GDM1 (cell line): Measurements from ENCODE around the gene SMPD3.

ENCODE experiments used
- DNase-seq: peaks from one replicate; lab custom pipeline; 2025; lab: John Stamatoyannopoulos, UW

The SMPD3 gene

DNA sequence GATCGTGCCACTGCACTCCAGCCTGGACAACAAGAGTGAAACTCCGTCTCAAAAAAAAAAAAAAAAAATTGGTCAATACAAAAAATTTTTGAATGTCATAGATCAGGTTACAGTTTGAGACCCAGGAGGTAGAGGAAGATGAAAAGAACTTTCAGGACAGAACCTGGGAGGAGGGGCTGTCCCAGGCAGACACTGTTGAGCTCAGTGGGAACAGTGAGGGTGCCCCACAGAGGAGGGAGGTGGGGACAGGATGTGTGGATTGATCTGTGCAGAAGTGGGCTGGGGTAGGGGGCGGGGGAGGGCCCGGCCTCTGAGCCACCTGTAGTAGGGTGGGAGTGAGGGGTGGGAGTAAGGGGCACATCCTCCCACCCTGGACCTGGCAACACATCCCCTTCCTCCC lies 79.1 kb downstream of the SMPD3 start:
- no peak for DNase-seq

DNA sequence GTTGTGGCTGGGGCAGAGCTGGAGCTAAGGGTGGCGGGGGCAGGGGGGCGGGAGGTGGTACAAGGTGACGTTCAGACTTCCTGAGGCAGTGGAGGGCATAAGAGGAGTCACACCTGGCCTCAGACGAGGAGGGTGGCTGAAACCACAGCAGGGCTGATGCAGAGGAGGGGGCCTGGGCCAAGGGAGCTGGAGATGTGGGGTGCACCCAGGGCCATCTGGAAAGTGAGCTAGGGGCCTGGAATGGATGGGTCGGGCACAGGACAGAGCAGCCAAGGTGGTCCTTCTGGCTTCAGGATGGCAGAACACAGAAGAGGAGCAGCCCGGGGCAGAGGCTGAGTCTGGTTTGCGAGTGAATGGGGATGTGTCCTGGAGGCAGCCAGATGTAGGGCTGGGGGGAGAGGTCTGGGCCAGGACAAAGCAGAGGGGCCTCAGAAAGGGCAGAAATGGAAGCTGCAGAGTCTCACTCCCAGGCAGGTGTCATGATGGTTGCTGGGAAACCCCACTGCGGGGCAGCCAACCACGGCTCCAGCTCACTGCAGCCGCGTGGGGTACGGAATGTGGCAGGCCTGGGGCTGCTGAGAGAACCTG lies 79.9 kb downstream of the SMPD3 start:
- DNase-seq: no peak

DNA sequence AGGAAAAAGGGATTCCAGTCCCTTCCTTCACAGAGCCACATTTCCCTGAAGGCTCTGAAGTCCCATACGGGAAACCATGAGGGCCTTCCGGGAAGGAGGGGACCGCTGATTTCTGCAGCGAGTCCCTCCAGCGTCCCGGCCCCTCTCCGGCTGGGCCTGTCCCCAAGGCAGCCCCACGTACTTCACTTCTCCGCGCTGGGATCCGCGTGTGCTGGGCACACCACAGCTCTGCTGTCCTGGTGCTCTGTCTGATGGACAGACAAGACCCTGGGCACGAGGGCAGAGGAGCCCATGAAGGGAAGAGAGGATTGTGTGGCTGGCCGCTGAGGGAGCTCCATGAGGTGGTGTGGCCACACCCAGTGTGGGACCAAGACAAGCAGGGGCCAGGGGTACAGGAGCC lies 80.4 kb downstream of the SMPD3 start:
- DNase-seq: no peak

DNA sequence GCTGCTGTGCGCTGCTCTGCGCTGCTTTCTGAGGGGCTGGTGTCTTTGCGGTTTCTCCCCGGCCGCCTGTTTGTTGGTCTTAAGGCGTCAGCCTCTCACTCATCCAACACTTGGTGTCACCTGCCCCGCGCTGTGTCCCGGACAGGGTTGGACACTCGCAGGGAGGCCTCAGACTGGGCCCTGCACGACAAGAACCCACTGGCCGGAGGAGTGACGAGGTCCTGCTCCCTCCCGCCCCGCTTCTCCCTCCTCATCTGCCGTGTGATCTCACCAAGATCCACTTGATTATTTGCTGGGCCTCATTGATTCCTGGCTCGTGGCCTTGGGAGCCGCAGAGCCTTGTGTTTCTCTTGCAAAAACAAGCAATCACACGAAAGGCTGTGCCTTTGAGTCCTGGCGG lies 80.9 kb downstream of the SMPD3 start:
- DNase-seq: no peak

DNA sequence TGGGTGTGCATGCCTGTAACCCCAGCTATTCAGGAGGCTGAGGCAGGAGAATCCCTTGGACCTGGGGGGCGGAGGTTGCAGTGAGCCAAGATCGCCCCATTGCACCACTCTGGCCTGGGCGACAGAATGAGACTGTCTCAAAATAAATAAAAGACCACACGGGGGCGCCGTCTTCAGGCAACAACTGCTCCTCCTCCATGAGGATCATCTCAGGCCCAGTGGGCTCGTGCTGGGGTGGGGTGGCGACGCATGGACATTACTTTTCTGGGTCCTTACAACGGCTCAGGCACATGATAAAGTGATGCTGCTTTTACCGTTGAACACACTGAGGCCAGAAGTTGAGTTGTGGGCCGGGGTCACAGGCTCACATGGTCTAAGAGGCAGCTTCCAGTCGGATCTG lies 81.3 kb downstream of the SMPD3 start:
- no peak for DNase-seq

DNA sequence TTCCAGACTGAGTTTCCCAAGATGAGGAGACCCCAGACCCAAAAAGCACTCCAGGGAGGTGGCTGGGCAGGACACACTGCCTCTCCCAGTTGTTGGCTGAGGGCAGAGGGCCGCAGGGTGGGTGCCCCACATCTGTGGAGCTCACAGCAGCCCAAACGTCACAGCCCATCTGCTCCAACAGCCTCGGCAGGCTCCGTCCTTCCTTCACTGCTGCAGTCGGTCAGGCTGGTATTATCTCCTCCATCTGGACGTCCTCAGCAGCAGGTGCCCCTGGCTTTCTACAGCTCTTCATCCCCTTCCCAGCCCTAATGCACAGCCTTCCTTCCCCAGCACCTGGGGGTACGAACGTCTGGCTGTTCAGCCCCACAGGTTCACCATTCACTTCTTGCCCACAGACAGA lies 82.2 kb downstream of the SMPD3 start:
- DNase-seq: no peak

DNA sequence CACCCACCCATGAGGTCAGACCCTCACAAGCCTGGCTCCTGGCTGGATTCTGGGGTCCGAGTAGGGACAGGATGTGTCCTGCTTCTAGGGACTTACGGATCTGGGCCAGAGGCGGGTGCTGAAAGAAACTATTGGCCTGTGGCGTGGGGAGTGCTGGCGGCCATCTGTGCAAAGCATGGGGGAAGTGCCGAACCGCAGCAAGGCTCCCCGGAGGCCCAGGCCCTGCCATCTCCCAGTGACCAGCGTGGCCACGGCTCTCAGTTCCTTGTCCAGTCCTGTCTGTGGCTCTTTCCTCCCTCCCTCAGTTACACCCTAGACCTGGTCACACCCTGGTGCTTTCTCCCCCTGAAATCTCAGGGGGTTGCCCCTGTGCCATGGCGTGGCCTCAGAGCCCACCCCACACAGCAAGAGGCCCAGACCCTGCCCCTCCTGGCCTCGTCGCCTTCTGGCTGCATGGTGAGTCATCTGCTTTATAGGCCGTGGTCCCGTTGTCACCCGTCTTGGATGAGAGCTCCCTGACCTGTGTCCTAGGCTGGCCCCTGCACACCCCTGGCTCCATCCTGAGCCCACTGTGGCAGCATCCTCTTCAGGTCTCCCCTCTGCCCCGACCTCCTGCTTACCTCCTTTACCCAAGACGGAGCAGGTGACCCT lies 83.0 kb downstream of the SMPD3 start:
- DNase-seq: no peak

DNA sequence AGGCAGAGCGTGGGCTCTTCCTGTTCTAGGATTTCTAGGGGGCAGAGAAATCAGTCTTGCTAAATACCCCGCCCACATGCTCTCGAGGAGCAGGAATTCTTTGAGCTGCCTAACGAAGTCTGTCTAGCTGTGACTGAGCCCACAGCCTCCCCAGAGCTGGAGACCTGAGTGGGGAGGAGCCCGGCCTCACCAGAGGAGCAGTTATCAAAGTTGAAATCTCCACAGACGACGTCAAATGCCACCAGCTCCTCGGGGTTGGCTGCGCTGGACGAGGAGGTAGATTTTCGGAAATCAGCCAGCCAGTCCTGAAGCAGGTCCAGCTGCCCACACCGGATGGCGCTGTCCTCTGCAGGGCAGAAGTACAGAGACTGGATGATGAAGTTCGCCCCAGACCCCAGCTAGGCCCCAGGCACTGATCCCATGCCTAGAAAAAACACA lies 83.7 kb downstream of the SMPD3 start:
- DNase-seq: no peak

DNA sequence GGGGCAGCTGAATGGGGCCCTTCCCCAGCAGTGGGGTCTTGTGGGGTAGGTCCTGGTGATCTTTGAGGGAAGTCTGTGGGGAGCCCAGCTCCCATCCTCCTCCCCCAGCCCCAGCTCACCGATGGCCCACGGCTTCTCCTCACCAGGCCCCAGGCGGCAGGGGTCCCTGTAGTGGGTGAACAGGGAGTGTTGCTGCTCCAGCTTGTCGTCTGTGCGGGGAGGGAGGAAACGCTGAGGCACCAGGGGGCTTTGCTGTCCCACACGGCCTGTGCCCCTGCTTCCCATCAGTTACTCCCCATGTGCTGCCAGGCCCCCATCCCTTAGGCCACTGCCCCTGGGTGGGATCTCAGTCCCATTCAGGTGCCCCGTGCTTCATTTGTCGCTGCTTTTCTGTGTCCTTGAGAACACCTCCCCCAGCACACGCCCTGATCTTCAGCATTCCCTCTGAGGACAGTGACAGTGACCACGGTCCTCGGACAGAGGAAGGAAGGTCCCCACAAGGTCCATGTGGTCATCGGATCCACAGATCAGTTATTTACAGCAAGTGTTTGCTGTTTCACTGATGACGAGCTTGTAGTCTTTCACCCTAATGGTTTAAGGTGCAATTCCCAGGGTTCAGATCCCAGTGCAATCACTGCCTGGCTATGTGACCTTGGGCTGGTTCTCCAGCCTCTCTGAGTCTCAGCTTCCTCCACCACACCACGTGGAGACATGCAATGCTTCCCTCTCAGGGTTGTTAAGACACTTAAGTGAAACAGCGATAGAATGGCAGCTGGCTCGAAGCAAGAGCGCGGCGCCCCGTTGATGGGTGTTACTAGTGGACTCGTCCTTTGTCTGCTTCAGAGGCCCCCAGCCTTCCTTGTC lies 84.4 kb downstream of the SMPD3 start:
- no peak for DNase-seq

DNA sequence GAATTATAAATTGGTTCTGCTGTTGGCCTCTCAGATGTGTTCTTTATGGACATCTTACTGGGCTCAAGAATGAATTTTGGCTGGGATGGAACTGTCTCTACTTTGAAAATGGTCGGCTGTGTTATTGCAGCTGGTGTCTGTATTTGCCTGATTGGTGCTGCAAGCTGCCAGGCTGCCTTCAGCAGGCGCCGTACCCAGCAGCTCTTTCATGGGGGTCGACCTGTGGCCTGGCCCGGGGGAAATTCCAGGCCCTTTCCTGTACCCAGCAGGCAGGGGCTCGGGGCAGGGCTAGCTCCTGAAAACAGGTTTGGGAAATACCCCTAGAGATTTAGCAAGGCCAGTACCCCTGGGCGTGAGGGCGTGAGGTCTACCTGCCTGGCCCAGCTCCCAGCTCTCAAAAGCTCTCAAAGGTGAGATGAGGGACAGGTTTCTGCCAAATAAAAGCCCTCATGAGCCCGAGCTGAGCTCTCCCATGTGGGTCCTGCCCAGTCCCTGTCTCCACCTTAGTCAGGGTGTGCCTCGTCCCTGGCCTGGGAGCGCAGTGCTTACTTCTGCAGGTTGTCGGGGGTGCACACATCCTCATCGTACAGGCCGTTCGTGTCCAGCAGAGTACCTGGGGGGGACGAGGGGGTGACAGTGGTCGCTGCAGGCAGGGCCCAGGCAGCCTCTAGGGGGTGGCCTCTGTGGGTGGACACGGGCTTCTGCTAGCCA lies 85.2 kb downstream of the SMPD3 start:
- DNase-seq: no peak

DNA sequence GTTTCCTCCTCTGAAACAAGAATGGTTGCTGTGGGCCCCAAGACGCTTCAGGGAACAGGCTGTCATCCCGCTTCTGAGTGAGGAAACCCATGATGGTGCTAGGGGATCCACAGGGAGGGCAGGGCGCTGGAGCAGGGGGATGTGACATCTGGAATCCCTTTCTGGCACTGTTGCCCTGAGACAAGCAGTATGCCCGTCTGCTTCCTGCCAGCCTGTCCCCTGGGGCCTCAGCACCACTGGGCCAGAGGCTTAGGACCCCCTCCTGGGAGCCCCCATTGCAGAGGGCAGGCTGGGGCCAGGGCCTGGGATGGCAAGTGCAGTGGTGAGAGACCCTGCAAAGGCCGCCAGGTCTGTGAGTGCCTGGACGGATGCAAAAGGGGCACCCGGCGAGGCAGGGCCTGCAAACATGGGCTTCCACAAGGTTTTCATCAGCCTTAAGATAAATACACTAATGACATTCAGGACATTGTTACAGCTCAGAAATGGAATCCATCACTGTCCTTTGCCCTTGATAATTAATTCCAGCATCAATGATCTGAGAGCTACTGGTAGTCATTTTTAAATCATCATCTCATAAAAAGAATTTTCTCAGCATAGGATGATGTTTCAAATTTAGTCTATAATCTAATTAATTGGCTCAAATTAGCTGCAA lies 85.9 kb downstream of the SMPD3 start:
- DNase-seq: no peak

DNA sequence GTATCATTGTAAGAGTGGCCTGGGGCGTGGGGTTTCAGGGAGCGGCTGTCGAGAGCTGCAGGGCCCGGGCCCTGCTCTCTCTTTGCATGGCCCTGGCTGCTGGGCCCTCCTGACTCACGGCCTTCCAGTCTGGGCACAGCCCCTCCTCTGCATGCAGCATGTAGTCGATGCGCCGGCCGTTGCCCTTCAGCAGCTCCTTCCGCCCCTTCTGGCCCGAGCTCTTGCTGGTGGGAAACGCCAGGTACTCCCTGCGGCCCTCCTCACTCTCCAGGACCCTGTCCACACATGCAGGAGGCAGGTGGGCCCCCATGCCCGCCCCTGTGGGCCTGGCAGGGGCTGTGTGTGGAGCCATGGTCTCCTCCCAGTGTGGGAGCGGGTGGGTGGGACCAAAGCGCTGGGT lies 86.8 kb downstream of the SMPD3 start:
- no peak for DNase-seq

DNA sequence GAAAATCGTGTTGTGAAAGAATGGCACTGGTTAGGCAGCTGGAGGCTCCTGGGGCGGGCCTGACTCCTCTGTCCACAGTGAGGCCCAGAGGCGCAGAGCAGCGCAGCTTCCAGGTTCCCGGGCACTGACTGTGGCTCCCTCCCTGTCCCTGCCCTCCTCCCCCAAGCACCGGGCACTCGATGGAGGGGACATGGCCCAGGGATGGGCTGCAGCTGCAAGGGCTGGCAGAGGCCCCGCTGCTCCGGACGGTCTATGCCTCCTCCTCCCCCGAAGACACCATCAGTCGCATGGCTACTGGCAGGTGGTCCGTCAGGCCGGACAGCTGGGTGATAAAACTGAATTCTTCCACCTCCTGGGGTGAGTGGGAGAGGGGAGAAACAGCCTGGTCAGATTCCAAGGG lies 87.4 kb downstream of the SMPD3 start:
- no peak for DNase-seq

DNA sequence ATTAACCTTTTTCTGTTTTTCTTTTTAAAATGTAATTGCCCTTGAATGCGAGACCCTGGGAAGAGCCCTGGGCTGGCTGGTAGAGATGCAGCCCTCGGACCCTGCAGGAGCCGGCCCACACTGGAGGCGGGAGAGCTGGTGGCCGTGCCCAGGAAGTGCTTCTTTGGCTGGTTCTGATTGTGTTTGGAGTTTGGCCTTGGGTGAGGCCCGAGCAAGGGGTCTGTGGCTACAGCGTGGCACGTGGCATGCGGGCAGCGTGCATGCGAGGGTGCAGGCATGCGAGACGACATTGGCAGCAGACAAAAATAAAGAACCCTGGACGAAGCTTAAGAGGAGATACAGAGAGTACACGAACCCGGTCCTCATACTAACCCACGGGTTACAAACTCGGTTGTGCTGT lies 87.8 kb downstream of the SMPD3 start:
- no peak for DNase-seq

DNA sequence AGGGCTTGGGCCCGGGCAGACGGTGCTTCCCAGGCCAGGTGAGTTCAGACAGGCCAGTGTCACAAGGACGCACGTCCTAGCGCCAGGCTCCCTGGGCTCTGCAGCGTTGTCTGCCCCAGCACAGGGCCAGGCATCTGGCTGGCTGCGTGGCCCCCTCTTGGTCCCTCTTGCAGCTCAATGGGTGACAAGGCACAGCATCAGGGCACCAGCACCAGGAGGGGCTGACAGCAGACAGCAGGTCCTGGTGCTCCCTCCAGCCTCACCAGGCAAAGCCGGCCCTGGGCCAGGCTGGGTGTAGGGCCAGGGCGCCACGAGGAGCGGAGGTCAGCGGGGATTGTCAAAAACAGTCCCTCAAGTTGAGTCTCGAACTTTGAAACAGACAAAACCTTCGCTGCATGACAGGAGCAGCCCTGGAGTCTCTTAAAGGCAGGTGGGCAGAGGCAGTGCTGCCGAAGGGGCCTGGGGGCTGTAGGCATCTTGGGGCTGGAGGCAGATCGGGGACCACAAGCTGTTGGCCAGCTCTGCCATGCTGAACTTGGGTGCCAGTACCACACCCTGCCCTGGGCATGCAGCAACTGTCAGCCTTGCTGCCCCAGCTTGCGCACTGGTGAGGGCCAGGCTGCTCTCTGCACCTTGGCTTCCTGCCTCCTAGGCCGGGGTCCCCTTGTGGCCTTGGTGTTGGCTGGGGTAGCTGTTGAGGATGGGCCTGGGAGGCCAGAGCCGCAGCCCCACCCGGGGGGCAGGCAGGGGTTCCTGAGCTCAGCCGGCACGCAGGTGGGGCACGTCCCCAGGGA lies 88.7 kb downstream of the SMPD3 start:
- no peak for DNase-seq

DNA sequence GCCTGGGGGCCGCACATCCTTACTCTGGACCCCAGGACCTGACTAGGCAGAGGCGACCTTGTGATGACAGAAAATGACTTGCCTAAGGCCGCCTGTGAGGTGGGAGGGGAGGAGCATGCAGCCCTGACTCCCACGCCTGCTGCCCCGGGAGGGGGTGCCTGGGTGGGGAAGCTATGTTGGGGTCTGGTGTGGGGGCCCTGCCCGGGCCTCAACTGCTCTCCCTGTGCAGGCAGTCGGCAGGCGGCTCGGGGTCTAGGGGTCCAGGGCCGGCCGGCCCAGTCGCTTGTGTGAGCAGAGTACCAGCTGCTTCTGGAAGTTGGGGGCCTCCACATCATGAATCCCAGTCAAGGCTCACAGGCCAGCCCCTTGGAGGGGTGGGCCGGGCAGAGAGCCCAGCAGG lies 89.4 kb downstream of the SMPD3 start:
- no peak for DNase-seq

DNA sequence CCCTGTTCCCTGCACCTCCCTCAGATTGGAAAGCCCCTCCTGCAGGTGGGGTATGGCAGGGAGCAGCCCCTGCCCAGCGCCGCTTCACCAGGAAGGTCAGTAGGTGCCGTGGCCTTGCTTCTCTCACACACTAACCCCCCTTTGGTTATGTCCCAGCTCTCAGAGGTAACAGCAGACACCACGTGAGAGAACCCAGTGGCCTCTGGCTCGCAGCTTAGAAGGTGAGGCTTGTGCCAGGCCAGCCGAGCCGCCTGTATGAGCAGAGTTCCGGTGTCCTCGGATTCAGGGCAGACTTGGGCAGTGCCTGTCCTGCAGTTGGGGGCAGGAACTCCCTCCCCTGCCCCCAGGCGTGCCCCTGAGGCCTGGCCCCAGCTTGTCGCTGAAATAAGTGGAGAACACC lies 90.4 kb downstream of the SMPD3 start:
- no peak for DNase-seq

DNA sequence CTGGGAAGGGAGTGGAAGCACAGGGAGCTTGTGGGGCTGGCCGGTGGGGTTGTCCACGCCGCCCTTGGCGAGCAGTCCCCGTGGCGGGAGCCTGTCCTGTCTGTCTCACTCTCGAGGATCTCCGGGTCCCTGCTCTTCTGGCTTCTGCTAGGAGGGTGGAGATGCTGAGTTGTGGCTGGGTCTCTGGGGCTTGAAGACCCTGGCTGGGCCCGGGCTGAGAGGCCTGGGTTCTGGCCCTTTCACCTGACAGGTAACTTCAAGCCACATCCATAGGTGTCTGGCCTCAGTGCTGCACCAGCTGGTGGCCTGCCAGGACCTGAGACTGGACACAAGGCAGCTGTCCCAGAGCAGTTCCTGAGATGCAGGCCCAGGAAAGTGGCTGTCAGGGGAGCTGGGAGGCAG lies 90.8 kb downstream of the SMPD3 start:
- no peak for DNase-seq

DNA sequence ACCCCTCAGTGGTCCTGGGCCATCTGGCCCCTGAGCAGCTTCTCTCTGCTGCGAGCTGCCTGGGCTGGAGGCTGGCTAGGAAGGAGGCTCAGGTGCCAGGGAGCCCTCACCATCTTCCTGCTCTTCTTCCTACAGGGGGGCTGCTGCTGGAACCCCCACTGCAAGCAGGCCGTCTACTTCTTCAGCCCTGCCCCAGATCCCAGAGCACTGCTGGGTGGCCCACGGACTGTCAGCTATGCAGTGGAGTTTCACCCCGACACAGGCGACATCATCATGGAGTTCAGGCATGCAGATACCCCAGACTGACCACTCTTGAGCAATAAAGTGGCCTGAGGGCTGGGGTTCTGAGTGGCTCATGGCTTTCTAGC lies 91.4 kb downstream of the SMPD3 start:
- DNase-seq: no peak

DNA sequence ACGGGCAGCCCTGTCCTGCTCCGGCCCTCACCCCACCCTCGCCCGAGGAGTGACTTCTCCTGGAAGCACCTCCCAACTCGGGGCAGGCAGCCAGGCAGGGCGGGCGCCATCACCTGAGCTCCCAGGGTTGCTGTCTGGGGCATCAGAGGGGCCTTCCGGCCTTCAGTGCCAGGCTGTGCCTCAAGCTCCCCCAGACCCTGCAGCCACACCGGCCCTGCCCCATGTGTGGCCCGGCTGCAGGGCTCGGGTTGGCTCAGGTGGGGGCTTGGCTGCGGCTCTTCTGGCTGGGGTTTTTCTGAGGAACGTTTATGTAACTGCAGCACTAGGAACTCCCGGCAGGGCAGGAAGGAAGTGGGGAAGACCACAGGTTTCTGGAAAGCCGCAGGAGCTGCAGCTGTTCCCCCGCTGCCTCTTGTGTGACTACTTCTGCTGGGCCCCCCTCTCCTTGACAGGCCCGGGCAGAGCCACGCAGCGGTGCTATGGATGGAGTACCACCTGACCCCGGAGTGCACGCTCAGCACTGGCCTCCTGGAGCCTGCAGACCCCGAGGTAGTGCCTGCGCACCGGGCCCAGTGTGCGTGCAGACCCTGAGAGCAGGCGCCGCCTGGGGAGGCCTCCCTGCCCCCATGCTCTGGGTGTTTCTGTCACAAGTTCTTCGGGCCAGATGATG lies 91.9 kb downstream of the SMPD3 start:
- DNase-seq: peak; percentile 78
